T-cell (primary cell): ENCODE data around the gene ZNF493. TPM values are rescaled to one million over a fixed set of nuclear protein-coding genes. Genes with fewer than 3 reads are reported as not detected.
A peak's percentile ranks its signal among the peaks of the same experiment; 100 is the strongest.

Experiments used
- ATAC-seq, 4 experiments: fragments of 200-7000 bp in 3 of 4; fragments of 150-1000 bp in 1 of 4; cut with Tn5 transposase; replicated peaks in 1 of 4; 1 replicate in 3 of 4; 2 replicates in 1 of 4; pipeline ENCODE4 v1.10.0; 2021; ENCODE audit warnings: moderate library complexity in 3 of 4, mild to moderate bottlenecking in 2 of 4, moderate number of reproducible peaks in 1 of 4
- CTCF ChIA-PET, 2 donors: fragments of 300-600 bp; sonication (Branson Sonifier 250); formaldehyde crosslinking; loops; one replicate each; lab custom pipeline; 2022; ENCODE audit warnings: antibody characterized with exemption in 2 of 2; lab: Charles Lee
- POLR2A ChIA-PET, 2 donors: fragments of 300-600 bp; sonication (Branson Sonifier 250); formaldehyde crosslinking; loops; one replicate each; lab custom pipeline; 2022; ENCODE audit warnings: antibody characterized with exemption in 2 of 2; lab: Charles Lee
- DNase-seq, 35 experiments: peaks; one replicate each; pipeline versions ENCODE4 v3.0.0 to v3.0.0-alpha.2; 2013 to 2023
- H3K27ac ChIP-seq: one replicate; pipeline ENCODE4 v1.5.1; 2013; ENCODE audit warnings: low read length
- H3K27me3 ChIP-seq, 2 experiments: replicated peaks in 1 of 2; 1 replicate in 1 of 2; 2 replicates in 1 of 2; pipeline versions ENCODE4 v1.6.1 to v1.7.0; 2013; ENCODE audit warnings: low read length in 1 of 2, mixed read lengths in 1 of 2; ENCODE audit not compliant: control insufficient read depth in 2 of 2, insufficient read depth in 2 of 2; ENCODE audit errors: extremely low read depth in 1 of 2
- H3K36me3 ChIP-seq, 2 donors: 1 replicate in 1 of 2; 2 replicates in 1 of 2; pipeline versions ENCODE4 v1.6.1 to v1.7.0; 2013; ENCODE audit warnings: low read length in 1 of 2; ENCODE audit not compliant: control insufficient read depth in 2 of 2, insufficient read depth in 1 of 2; ENCODE audit errors: extremely low read depth in 1 of 2
- H3K4me1 ChIP-seq, 2 experiments: 1 replicate in 1 of 2; 2 replicates in 1 of 2; pipeline versions ENCODE4 v1.6.1 to v1.7.0; 2013; ENCODE audit warnings: low read length in 2 of 2, mixed read lengths in 1 of 2; ENCODE audit not compliant: insufficient read depth in 2 of 2, control insufficient read depth in 1 of 2; ENCODE audit errors: extremely low read depth in 1 of 2
- H3K4me3 ChIP-seq, 2 donors: 1 replicate in 1 of 2; 2 replicates in 1 of 2; pipeline versions ENCODE4 v1.5.1 to v1.7.0; 2013; ENCODE audit warnings: mild to moderate bottlenecking in 2 of 2, low read length in 1 of 2, moderate library complexity in 1 of 2; ENCODE audit not compliant: control insufficient read depth in 1 of 2; ENCODE audit errors: extremely low read depth in 1 of 2
- H3K9me3 ChIP-seq: 2 replicates; pipeline ENCODE4 v1.7.0; 2013
- H3K27ac Mint-ChIP-seq, 2 donors: one replicate each; pipeline ENCODE4 v1.8.0; 2020 to 2021; ENCODE audit warnings: mild to moderate bottlenecking in 2 of 2, mixed read lengths in 2 of 2
- H3K27me3 Mint-ChIP-seq, 2 donors: one replicate each; pipeline ENCODE4 v1.8.0; 2021 to 2022; ENCODE audit warnings: mixed read lengths in 2 of 2
- H3K36me3 Mint-ChIP-seq: one replicate; pipeline ENCODE4 v1.8.0; 2021; ENCODE audit warnings: mixed read lengths
- H3K4me1 Mint-ChIP-seq, 3 donors: one replicate each; pipeline ENCODE4 v1.8.0; 2020 to 2022; ENCODE audit warnings: mixed read lengths in 3 of 3, mild to moderate bottlenecking in 1 of 3
- H3K4me3 Mint-ChIP-seq, 3 donors: one replicate each; pipeline ENCODE4 v1.8.0; 2020 to 2022; ENCODE audit warnings: mild to moderate bottlenecking in 3 of 3, mixed read lengths in 3 of 3, moderate library complexity in 3 of 3
- H3K9me3 Mint-ChIP-seq, 3 donors: one replicate each; pipeline ENCODE4 v1.8.0; 2020 to 2022; ENCODE audit warnings: mixed read lengths in 3 of 3
- WGBS: methylation state at CpG from one replicate; pipeline ENCODE4 v1.1.5; 2013; ENCODE audit warnings: missing lambda C conversion rate; ENCODE audit not compliant: insufficient coverage; 5-methylcytosine and 5-hydroxymethylcytosine counted together
- total RNA-seq, 35 experiments: library from RNA in 6 of 35; stranded (reverse) in 6 of 35; fragments of 120-200 nt in 1 of 35; gene quantifications; one replicate each; pipeline versions ENCODE4 v1.2.1 to v1.2.4 and lab custom pipeline; 2013 to 2026

ZNF493 gene
- total RNA-seq, 5 donors from 2014 or later (not counting 1 experiment from before 2014, with no cell fraction given), result 33.5 to 53.8 (median 45.8) TPM

DNA sequence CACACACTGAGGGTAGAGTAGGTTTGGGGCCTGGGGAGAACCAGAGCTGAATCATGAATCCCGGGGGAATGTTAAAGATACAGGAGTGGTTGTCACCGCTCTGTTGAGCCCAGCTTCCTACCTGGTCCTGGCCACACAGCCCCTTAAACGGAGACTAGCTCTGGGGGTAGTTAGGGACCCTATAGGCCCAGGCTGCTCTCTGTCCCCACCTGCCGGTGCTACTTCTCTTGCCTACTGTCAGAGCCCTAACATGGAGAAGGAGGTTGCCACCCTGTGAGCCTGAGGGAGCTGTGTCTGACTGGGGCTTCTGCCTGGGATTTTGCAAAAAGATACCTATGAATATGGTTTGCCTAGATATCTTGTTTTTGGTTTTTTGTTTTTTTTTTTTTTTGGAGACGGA, 71.9 kb downstream of the ZNF493 start:
- H3K27ac Mint-ChIP-seq, result no peak overlapping the region
- no peaks in the 10 kb centered on the region for H3K36me3 Mint-ChIP-seq
- ChIA-PET POLR2A (interaction anchor here (0.6 kb wide), 2 partner anchors 1656 to 1772 kb away, joined by 4 read pairs; no protein-coding TSS in a partner anchor), CTCF (interaction anchor here in 1 of 2 donors (0.7 kb wide), 1 partner anchor 229 kb away, joined by 4 read pairs; no protein-coding TSS in a partner anchor)
- Histone ChIP-seq H3K36me3 (no peaks in the 10 kb centered on the region), H3K4me3 (no peak overlapping the region), H3K9me3 (no peaks in the 10 kb centered on the region), H3K4me1 (peaks cover 0 to 2% of the 10 kb centered on the region in 2 experiments), H3K27ac (no peak overlapping the region), H3K27me3 (peaks cover 0 to 2% of the 10 kb centered on the region in 2 experiments)
- H3K4me1 Mint-ChIP-seq, result peaks cover 0 to 3% (median 0%) of the 10 kb centered on the region in 3 donors
- peaks cover 0 to 2% (median 0%) of the 10 kb centered on the region in 3 donors for H3K9me3 Mint-ChIP-seq
- H3K27me3 Mint-ChIP-seq, result peaks cover 0 to 6% of the 10 kb centered on the region in 2 donors
- no peak for ATAC-seq
- 71% methylated on average over 2 of the region's 5 CpGs for WGBS
- peak in 1 of 35 experiments; percentile 6 for DNase-seq
- H3K4me3 Mint-ChIP-seq, result no peak overlapping the region

DNA sequence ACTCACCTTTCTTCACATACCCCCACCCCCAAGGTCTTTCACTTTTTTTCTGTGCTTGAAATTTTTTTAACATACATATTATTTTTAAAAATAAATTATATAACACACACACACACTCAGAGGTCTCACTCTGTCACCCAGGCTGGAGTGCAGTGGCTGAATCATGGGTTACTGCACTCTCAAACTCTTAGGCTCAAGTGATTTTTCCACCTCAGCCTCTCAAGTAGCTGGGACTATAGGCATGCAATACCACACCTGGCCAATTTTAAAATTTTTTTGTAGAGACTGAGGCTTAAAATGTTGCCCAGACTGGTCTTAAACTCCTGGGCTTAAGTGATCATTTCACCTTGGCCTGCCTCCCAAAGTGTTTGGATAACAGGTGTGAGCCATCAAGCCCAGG, 75.6 kb downstream of the ZNF493 start:
- Mint-ChIP-seq H3K4me3 (no peak overlapping the region), H3K4me1 (peaks cover 0 to 5% (median 5%) of the 10 kb centered on the region in 3 donors), H3K27me3 (peaks cover 0 to 11% of the 10 kb centered on the region in 2 donors), H3K9me3 (no peaks in the 10 kb centered on the region), H3K36me3 (no peaks in the 10 kb centered on the region), H3K27ac (no peak overlapping the region)
- Histone ChIP-seq H3K27me3 (peaks cover 0 to 19% of the 10 kb centered on the region in 2 experiments), H3K4me1 (peaks cover 0 to 14% of the 10 kb centered on the region in 2 experiments), H3K36me3 (no peaks in the 10 kb centered on the region), H3K27ac (no peak overlapping the region), H3K9me3 (no peaks in the 10 kb centered on the region), H3K4me3 (no peak overlapping the region)
- ChIA-PET CTCF (interaction anchor here in 1 of 2 donors (0.6 kb wide), 1 partner anchor 1565 kb away, joined by 3 read pairs; no protein-coding TSS in a partner anchor), POLR2A (no interaction called here)
- DNase-seq (no peak), ATAC-seq (no peak)

DNA sequence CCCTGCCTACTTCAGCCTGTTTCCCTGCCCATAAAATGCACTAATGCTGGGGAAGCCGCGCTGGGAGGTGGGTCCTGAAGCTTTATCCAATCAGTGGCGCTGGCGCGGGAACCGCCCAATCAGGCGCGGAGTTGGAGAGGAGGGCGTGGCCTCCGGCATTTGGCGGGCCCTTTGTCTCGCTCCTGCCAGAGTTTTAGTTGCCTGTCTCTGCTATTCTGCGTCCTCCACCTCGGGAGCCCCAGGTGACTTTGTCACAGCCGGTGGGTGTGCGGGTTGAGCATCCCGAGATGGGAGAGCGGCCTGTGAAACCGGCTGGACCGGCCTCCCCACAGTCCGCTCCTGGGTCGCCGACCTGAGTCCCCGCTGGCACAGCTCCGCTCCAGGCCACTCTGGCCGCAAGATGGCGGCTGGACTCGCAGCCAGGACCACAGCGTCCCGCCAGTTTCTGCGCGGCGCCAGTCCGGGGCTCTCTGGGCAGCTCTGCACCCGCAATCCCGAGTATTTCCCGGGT, 77.8 kb downstream of the ZNF493 start:
- H3K27me3 ChIP-seq, result peaks cover 0 to 19% of the 10 kb centered on the region in 2 experiments
- peak; percentile 93 to 100 (median 96) for ATAC-seq
- Mint-ChIP-seq H3K4me1 (peaks cover 0 to 5% (median 5%) of the 10 kb centered on the region in 3 donors), H3K27me3 (peaks cover 0 to 11% of the 10 kb centered on the region in 2 donors), H3K4me3 (peak overlapping the region; percentile 34 to 73 (median 62)), H3K36me3 (no peaks in the 10 kb centered on the region), H3K9me3 (no peaks in the 10 kb centered on the region), H3K27ac (no peak overlapping the region)
- no peaks in the 10 kb centered on the region for H3K36me3 ChIP-seq
- WGBS, result 10% methylated on average over 34 of the region's 37 CpGs
- H3K27ac ChIP-seq, result no peak overlapping the region
- H3K9me3 ChIP-seq, result no peaks in the 10 kb centered on the region
- peaks cover 0 to 14% of the 10 kb centered on the region in 2 experiments for H3K4me1 ChIP-seq
- CTCF ChIA-PET, result no interaction called here
- DNase-seq, result peak; percentile 16 to 85 (median 61)
- peak overlapping the region; percentile 8 to 76 for H3K4me3 ChIP-seq
- POLR2A ChIA-PET, result interaction anchor here in 1 of 2 donors (0.7 kb wide), 1 partner anchor 10 kb away, joined by 3 read pairs; no protein-coding TSS in a partner anchor

Other genes starting within 250 kb of the ZNF493 start
- 10 to 100 TPM; 17.5 to 41.1 (median 33.1) TPM for gene ZNF708, start 67.7 kb upstream of the ZNF493 start, total RNA-seq
- gene ZNF738, start 38.1 kb upstream of the ZNF493 start, total RNA-seq, result 10 to 100 TPM in 1 of 5 donors, 1 to 10 TPM in 4; 4.4 to 10.4 (median 8.2) TPM
- 10 to 100 TPM; 14.6 to 26.8 (median 24.3) TPM for gene ZNF429, start 108.5 kb downstream of the ZNF493 start, total RNA-seq